Psoas muscle (tissue), 8 donors: ENCODE measurements around the gene PIM1. TPM values are rescaled to one million over a fixed set of nuclear protein-coding genes. Genes with fewer than 3 reads are reported as not detected.

Experiments
- ATAC-seq, 4 donors: fragments of 200-7000 bp; cut with Tn5 transposase; one replicate each; pipeline ENCODE4 v1.9.1; 2020; ENCODE audit warnings: moderate library complexity in 3 of 4, mild to moderate bottlenecking in 2 of 4
- DNase-seq, 2 donors: peaks; one replicate each; pipeline ENCODE4 v3.0.0-alpha.2; 2020
- H3K27ac ChIP-seq: fragments of 200-600 bp; one replicate; pipeline ENCODE4 v1.8.0; 2022
- H3K27me3 ChIP-seq, 3 donors: fragments of 200-600 bp in 1 of 3; one replicate each; pipeline versions ENCODE4 v1.6.1 to v1.8.0; 2013 to 2022; ENCODE audit warnings: low read length in 2 of 3, mild to moderate bottlenecking in 2 of 3, moderate library complexity in 1 of 3; ENCODE audit not compliant: insufficient read depth in 3 of 3
- H3K36me3 ChIP-seq, 2 donors: fragments of 200-600 bp in 1 of 2; one replicate each; pipeline versions ENCODE4 v1.6.1 to v1.8.0; 2013 to 2022; ENCODE audit warnings: low read depth in 1 of 2, mild to moderate bottlenecking in 1 of 2, moderate library complexity in 1 of 2; ENCODE audit not compliant: insufficient read depth in 1 of 2
- H3K4me1 ChIP-seq: fragments of 200-600 bp; one replicate; pipeline ENCODE4 v1.8.0; 2022
- H3K4me3 ChIP-seq: fragments of 200-600 bp; one replicate; pipeline ENCODE4 v1.8.0; 2022; ENCODE audit warnings: mild to moderate bottlenecking
- H3K9me3 ChIP-seq: fragments of 200-600 bp; one replicate; pipeline ENCODE4 v1.8.0; 2022
- WGBS, 3 donors: extraction: QIAGEN DNeasy Blood & Tissue Kit; methylation state at CpG; one replicate each; pipeline versions ENCODE4 v1.1.6 to v1.1.7; 2013; 5-methylcytosine and 5-hydroxymethylcytosine counted together
- intact Hi-C, 2 donors: fragments of 100-400 bp; cut with DNase I; formaldehyde crosslinking; loops; one replicate each; pipeline versions ENCODE4 v1.11.0 to v1.14.2; 2022
- long read RNA-seq, 2 donors: library from polyadenylated mRNA; unstranded; transcript quantifications; one replicate each; pipeline ENCODE4 v2.0.0, GENCODE V29; 2021
- polyA plus RNA-seq, 3 donors: library from polyadenylated mRNA; stranded (reverse); fragments of 200-250 nt; gene quantifications; one replicate each; pipeline ENCODE4 v1.2.3, GENCODE V29; 2013
- total RNA-seq, 4 donors: library from RNA; stranded (reverse); fragmentation: NEBNext Ultra II Directional in 2 of 4; extraction: Animal tissue kit (Norgen Biotek cat#: 25700) in 2 of 4; gene quantifications; one replicate each; pipeline versions ENCODE4 v1.2.1 to v1.2.4, GENCODE V29; 2021 to 2023
- TF ChIP-seq, protein P1 (sequence below): fragments of 200-600 bp; IDR thresholded peaks from one replicate; pipeline ENCODE4 v1.8.0; 2022; ENCODE audit warnings: antibody characterized with exemption
- donor health status: healthy with polysubstance abuse.
- donor health status: DM: no; HTN: no; CAD: no; lungs with moderate emphysema.
- donor health status: Bipolar disorder and iron deficiency.
- donor health status: healthy.
- donor health status: DM: yes; HTN: yes; CAD: no.
- donor health status: DM: no; HTN: no; CAD: no.
- donor health status: DM: no; HTN: no; CAD: no.
- donor health status: DM: yes; HTN: yes; CAD: no.

The PIM1 gene
- total RNA-seq = 10 to 100 TPM; 18.0 to 45.5 (median 32.8) TPM
- polyA plus RNA-seq = 10 to 100 TPM in 1 of 3 donors, 1 to 10 TPM in 2; 2.8 to 16.5 (median 7.8) TPM
- long read RNA-seq, donor 1, transcript PIM1-201 (6 exons, 2,650 nt) = major isoform, 43 of 54 reads
- long read RNA-seq, donor 1, partial matches to known transcripts = 2 of 54 reads
- long read RNA-seq, donor 1, other reads (novel, unspliced or antisense) = 9 of 54 reads
- long read RNA-seq, donor 2, transcript PIM1-201 (6 exons, 2,650 nt) = major isoform, 50 of 64 reads
- long read RNA-seq, donor 2, partial matches to known transcripts = 8 of 64 reads
- long read RNA-seq, donor 2, other reads (novel, unspliced or antisense) = 6 of 64 reads

- Histone ChIP-seq H3K9me3 (no peaks in the 10 kb centered on the region), H3K4me1 (peaks cover 10% of the 10 kb centered on the region), H3K27me3 (no peaks in the 10 kb centered on the region), H3K4me3 (peak within 1 kb of the TSS; percentile 97), H3K36me3 (peaks cover 8 to 25% of the 10 kb centered on the region in 2 donors), H3K27ac (peak within 1 kb of the TSS; percentile 94)
- intact Hi-C loops = loop anchor here (1.0 to 10.0 kb wide), 3 partner anchors 37 to 405 kb away; no protein-coding TSS in a partner anchor
- ATAC-seq (peak; percentile 88 to 94 (median 90)), DNase-seq (peak; percentile 100)
- TF ChIP-seq, protein P1, sequence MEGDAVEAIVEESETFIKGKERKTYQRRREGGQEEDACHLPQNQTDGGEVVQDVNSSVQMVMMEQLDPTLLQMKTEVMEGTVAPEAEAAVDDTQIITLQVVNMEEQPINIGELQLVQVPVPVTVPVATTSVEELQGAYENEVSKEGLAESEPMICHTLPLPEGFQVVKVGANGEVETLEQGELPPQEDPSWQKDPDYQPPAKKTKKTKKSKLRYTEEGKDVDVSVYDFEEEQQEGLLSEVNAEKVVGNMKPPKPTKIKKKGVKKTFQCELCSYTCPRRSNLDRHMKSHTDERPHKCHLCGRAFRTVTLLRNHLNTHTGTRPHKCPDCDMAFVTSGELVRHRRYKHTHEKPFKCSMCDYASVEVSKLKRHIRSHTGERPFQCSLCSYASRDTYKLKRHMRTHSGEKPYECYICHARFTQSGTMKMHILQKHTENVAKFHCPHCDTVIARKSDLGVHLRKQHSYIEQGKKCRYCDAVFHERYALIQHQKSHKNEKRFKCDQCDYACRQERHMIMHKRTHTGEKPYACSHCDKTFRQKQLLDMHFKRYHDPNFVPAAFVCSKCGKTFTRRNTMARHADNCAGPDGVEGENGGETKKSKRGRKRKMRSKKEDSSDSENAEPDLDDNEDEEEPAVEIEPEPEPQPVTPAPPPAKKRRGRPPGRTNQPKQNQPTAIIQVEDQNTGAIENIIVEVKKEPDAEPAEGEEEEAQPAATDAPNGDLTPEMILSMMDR = no peak
- 0 to 1% (median 0%) methylated on average over 46 to 90 of the region's 90 CpGs for WGBS, 3 donors
Observed at GRCh38 chr6:37169496-37170272, at the start of gene PIM1. PIM1 (plus strand) TSS chr6:37170152; CDS start chr6:37170576, 424 bp downstream.

DNA sequence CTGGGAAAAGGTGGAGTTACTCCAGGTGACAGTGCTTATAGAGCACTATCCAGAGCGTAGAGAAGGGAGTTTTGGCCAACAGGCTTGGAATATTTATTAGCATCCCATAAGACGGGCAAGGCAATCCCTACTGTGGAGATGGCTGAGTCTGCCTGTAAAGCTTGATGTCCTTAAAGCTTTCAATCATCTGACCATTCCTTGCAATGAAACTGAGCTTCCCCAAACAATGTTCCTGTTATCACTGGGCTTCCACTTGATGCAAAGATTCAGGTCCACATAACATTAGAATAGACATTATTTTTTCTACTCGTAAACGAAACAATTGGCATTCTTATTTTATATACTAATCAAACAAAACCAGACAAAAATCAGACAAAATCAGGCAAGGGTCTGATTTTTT, 48.4 kb upstream of the PIM1 start:
- WGBS, 3 donors = 91 to 94% (median 93%) methylated on average over 4 of the region's 4 CpGs
- Histone ChIP-seq H3K4me1 (no peaks in the 10 kb centered on the region), H3K27me3 (no peaks in the 10 kb centered on the region), H3K9me3 (no peaks in the 10 kb centered on the region), H3K27ac (no peak overlapping the region), H3K36me3 (no peaks in the 10 kb centered on the region), H3K4me3 (no peak overlapping the region)
- TF ChIP-seq, protein P1 = no peak
- DNase-seq (no peak), ATAC-seq (no peak)
- intact Hi-C loops = no loop called here

- TF ChIP-seq, protein P1 = no peak
- intact Hi-C loops = no loop called here
- H3K4me3 ChIP-seq = no peak overlapping the region
- no peak for DNase-seq
- ATAC-seq = no peak
- WGBS, 3 donors = 92 to 97% (median 95%) methylated on average over 5 of the region's 5 CpGs
- H3K27me3 ChIP-seq = no peaks in the 10 kb centered on the region
- H3K4me1 ChIP-seq = peaks cover under 1% of the 10 kb centered on the region
- H3K9me3 ChIP-seq = no peaks in the 10 kb centered on the region
- no peak overlapping the region for H3K27ac ChIP-seq
- no peaks in the 10 kb centered on the region for H3K36me3 ChIP-seq
Observed at GRCh38 chr6:37122861-37123260, 47.1 kb upstream of the PIM1 start.

- WGBS, 3 donors = 83 to 94% (median 91%) methylated on average over 14 to 15 of the region's 15 CpGs
- TF ChIP-seq, protein P1 = no peak
- intact Hi-C loops = no loop called here
- Histone ChIP-seq H3K36me3 (no peaks in the 10 kb centered on the region), H3K27me3 (no peaks in the 10 kb centered on the region), H3K27ac (no peak overlapping the region), H3K4me3 (no peak overlapping the region), H3K9me3 (no peaks in the 10 kb centered on the region), H3K4me1 (peaks cover 11% of the 10 kb centered on the region)
- ATAC-seq (no peak), DNase-seq (no peak)
Observed at GRCh38 chr6:37123957-37124729, 45.8 kb upstream of the PIM1 start.
